ENCODE measurements around the gene VPS13D. TPM values are rescaled to one million over a fixed set of nuclear protein-coding genes. Genes with fewer than 3 reads are reported as not detected.

The VPS13D gene
- total and polyA plus RNA-seq, 2 experiments from 2014 or later, result 10.7 to 34.9 TPM

DNA sequence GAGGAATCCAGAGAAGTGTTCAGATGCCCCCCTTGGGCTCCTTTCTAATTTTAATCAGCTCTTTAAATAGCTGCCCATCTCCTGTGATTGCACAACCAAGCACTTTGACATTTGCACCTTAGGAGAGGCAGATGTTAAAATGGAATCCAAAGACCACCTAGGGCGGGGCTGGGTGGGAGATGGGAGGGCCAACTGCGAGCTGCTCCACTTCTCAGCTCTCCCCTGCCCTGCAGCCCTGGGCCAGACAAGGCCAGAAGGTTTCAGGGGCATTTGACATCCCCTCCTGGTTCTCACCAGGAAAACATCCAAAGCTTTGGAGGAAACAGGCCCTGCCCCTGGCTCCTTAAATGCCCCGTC, 281.3 kb downstream of the VPS13D start:
- Histone ChIP-seq H3F3A (replicated peaks; ENCODE audit: low read depth) (no peaks in the 10 kb centered on the region), H3K27me3 (ENCODE audit: insufficient read depth) (no peaks in the 10 kb centered on the region), H3K27ac (ENCODE audit: low read depth) (peak overlapping the region; percentile 90), H3K4me3 (no peak overlapping the region), H3K4me2 (no peak overlapping the region), H3K79me2 (replicated peaks; ENCODE audit: insufficient read depth) (no peaks in the 10 kb centered on the region), H3K36me3 (ENCODE audit: insufficient read depth) (no peaks in the 10 kb centered on the region; the same call in 1 of the 2 replicates), H4K20me1 (replicated peaks; ENCODE audit: insufficient read depth) (0 out of 2 replicates have a peak, but pooled peaks cover under 1% of the 10 kb centered on the region), H3K4me1 (ENCODE audit: insufficient read depth) (peaks cover 20% of the 10 kb centered on the region), H2AFZ (no peak overlapping the region), H3K9me2 (ENCODE audit: insufficient read depth) (no peaks in the 10 kb centered on the region)
- Mint-ChIP-seq H3K27me3 (ENCODE audit: insufficient read depth, low read depth, poor library complexity) (peaks cover 16% of the 10 kb centered on the region), H3K9me3 (no peaks in the 10 kb centered on the region; the same call in 2 of the 3 replicates), H3K27ac (peak overlapping the region; percentile 73; the same call in 1 of the 2 replicates), H3K4me3 (no peak overlapping the region), H3K4me1 (peaks cover 27% of the 10 kb centered on the region), H3K36me3 (ENCODE audit: low read depth) (no peaks in the 10 kb centered on the region; the same call in 2 of the 3 replicates)
- no peak for DNase-seq (ENCODE audit: low spot score)
- ATAC-seq, result peak; percentile 34
- TF ChIP-seq POLR2AphosphoS5 (IDR thresholded peaks at IDR 0.05; ENCODE audit: low read depth), result no peak
- TF ChIP-seq, protein P1, sequence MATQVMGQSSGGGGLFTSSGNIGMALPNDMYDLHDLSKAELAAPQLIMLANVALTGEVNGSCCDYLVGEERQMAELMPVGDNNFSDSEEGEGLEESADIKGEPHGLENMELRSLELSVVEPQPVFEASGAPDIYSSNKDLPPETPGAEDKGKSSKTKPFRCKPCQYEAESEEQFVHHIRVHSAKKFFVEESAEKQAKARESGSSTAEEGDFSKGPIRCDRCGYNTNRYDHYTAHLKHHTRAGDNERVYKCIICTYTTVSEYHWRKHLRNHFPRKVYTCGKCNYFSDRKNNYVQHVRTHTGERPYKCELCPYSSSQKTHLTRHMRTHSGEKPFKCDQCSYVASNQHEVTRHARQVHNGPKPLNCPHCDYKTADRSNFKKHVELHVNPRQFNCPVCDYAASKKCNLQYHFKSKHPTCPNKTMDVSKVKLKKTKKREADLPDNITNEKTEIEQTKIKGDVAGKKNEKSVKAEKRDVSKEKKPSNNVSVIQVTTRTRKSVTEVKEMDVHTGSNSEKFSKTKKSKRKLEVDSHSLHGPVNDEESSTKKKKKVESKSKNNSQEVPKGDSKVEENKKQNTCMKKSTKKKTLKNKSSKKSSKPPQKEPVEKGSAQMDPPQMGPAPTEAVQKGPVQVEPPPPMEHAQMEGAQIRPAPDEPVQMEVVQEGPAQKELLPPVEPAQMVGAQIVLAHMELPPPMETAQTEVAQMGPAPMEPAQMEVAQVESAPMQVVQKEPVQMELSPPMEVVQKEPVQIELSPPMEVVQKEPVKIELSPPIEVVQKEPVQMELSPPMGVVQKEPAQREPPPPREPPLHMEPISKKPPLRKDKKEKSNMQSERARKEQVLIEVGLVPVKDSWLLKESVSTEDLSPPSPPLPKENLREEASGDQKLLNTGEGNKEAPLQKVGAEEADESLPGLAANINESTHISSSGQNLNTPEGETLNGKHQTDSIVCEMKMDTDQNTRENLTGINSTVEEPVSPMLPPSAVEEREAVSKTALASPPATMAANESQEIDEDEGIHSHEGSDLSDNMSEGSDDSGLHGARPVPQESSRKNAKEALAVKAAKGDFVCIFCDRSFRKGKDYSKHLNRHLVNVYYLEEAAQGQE (IDR thresholded peaks at IDR 0.05; ENCODE audit: unreplicated experiment), result no peak
- no peak for TF ChIP-seq ZNF331 (CRISPR knock-in tag; IDR thresholded peaks at IDR 0.05; ENCODE audit: low read depth)
- no peak for TF ChIP-seq EZH2phosphoT487 (IDR thresholded peaks at IDR 0.05; ENCODE audit: unreplicated experiment)
- TF ChIP-seq, protein P2, sequence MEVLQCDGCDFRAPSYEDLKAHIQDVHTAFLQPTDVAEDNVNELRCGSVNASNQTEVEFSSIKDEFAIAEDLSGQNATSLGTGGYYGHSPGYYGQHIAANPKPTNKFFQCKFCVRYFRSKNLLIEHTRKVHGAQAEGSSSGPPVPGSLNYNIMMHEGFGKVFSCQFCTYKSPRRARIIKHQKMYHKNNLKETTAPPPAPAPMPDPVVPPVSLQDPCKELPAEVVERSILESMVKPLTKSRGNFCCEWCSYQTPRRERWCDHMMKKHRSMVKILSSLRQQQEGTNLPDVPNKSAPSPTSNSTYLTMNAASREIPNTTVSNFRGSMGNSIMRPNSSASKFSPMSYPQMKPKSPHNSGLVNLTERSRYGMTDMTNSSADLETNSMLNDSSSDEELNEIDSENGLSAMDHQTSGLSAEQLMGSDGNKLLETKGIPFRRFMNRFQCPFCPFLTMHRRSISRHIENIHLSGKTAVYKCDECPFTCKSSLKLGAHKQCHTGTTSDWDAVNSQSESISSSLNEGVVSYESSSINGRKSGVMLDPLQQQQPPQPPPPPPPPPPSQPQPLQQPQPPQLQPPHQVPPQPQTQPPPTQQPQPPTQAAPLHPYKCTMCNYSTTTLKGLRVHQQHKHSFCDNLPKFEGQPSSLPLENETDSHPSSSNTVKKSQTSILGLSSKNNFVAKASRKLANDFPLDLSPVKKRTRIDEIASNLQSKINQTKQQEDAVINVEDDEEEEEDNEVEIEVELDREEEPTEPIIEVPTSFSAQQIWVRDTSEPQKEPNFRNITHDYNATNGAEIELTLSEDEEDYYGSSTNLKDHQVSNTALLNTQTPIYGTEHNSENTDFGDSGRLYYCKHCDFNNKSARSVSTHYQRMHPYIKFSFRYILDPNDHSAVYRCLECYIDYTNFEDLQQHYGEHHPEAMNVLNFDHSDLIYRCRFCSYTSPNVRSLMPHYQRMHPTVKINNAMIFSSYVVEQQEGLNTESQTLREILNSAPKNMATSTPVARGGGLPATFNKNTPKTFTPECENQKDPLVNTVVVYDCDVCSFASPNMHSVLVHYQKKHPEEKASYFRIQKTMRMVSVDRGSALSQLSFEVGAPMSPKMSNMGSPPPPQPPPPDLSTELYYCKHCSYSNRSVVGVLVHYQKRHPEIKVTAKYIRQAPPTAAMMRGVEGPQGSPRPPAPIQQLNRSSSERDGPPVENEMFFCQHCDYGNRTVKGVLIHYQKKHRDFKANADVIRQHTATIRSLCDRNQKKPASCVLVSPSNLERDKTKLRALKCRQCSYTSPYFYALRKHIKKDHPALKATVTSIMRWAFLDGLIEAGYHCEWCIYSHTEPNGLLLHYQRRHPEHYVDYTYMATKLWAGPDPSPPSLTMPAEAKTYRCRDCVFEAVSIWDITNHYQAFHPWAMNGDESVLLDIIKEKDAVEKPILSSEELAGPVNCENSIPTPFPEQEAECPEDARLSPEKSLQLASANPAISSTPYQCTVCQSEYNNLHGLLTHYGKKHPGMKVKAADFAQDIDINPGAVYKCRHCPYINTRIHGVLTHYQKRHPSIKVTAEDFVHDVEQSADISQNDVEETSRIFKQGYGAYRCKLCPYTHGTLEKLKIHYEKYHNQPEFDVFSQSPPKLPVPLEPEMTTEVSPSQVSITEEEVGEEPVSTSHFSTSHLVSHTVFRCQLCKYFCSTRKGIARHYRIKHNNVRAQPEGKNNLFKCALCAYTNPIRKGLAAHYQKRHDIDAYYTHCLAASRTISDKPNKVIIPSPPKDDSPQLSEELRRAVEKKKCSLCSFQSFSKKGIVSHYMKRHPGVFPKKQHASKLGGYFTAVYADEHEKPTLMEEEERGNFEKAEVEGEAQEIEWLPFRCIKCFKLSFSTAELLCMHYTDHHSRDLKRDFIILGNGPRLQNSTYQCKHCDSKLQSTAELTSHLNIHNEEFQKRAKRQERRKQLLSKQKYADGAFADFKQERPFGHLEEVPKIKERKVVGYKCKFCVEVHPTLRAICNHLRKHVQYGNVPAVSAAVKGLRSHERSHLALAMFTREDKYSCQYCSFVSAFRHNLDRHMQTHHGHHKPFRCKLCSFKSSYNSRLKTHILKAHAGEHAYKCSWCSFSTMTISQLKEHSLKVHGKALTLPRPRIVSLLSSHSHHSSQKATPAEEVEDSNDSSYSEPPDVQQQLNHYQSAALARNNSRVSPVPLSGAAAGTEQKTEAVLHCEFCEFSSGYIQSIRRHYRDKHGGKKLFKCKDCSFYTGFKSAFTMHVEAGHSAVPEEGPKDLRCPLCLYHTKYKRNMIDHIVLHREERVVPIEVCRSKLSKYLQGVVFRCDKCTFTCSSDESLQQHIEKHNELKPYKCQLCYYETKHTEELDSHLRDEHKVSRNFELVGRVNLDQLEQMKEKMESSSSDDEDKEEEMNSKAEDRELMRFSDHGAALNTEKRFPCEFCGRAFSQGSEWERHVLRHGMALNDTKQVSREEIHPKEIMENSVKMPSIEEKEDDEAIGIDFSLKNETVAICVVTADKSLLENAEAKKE (CRISPR knock-in tag; IDR thresholded peaks at IDR 0.05), result no peak
- no peak for TF ChIP-seq JUNB (IDR thresholded peaks at IDR 0.05; ENCODE audit: unreplicated experiment)
- TF ChIP-seq NANOG (IDR thresholded peaks at IDR 0.05; ENCODE audit: borderline replicate concordance), result no peak
- TF ChIP-seq, protein P3, sequence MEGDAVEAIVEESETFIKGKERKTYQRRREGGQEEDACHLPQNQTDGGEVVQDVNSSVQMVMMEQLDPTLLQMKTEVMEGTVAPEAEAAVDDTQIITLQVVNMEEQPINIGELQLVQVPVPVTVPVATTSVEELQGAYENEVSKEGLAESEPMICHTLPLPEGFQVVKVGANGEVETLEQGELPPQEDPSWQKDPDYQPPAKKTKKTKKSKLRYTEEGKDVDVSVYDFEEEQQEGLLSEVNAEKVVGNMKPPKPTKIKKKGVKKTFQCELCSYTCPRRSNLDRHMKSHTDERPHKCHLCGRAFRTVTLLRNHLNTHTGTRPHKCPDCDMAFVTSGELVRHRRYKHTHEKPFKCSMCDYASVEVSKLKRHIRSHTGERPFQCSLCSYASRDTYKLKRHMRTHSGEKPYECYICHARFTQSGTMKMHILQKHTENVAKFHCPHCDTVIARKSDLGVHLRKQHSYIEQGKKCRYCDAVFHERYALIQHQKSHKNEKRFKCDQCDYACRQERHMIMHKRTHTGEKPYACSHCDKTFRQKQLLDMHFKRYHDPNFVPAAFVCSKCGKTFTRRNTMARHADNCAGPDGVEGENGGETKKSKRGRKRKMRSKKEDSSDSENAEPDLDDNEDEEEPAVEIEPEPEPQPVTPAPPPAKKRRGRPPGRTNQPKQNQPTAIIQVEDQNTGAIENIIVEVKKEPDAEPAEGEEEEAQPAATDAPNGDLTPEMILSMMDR (conservative IDR thresholded peaks at IDR 0.05; ENCODE audit: low read depth in 2 of 2), result no peak
- no peak for TF ChIP-seq CREB1 (CRISPR knock-in tag; IDR thresholded peaks at IDR 0.05; ENCODE audit: low read depth)
- no peak for TF ChIP-seq ETS1 (IDR thresholded peaks at IDR 0.05)
- TF ChIP-seq STAT1 (IDR thresholded peaks at IDR 0.05; ENCODE audit: unreplicated experiment), result no peak
- no peak for TF ChIP-seq EZH2 (IDR thresholded peaks at IDR 0.05; ENCODE audit: low read depth, unreplicated experiment)
- no peak for TF ChIP-seq ZNF114 (CRISPR knock-in tag; IDR thresholded peaks at IDR 0.05)

Data from GM23338 (cell line).